KMS-11 (cell line): ENCODE results near the gene TENT4B.

Experiments used
- H2AFZ ChIP-seq: fragments of 200-600 bp; sonication (generic); 2 replicates; pipeline ENCODE4 v1.6.1; 2016; ENCODE audit warnings: antibody characterized with exemption, mixed run types, low read depth
- H3K27ac ChIP-seq: fragments of 200-600 bp; sonication (generic); 2 replicates; pipeline ENCODE4 v1.6.1; 2016; ENCODE audit warnings: mild to moderate bottlenecking, mixed run types
- H3K27me3 ChIP-seq: fragments of 200-600 bp; sonication (generic); 2 replicates; pipeline ENCODE4 v1.6.1; 2017; ENCODE audit warnings: mild to moderate bottlenecking, low read depth, mixed run types, moderate library complexity; ENCODE audit not compliant: insufficient read depth
- H3K36me3 ChIP-seq: fragments of 200-600 bp; sonication (generic); 2 replicates; pipeline ENCODE4 v1.6.1; 2017; ENCODE audit warnings: mild to moderate bottlenecking, mixed run types; ENCODE audit not compliant: insufficient read depth
- H3K4me1 ChIP-seq: fragments of 200-600 bp; sonication (generic); 2 replicates; pipeline ENCODE4 v1.6.1; 2016; ENCODE audit warnings: mild to moderate bottlenecking, low read depth, mixed run types; ENCODE audit not compliant: poor library complexity, severe bottlenecking
- H3K4me2 ChIP-seq: fragments of 200-600 bp; sonication (generic); 2 replicates; pipeline ENCODE4 v1.7.0; 2016; ENCODE audit warnings: mild to moderate bottlenecking, mixed run types
- H3K4me3 ChIP-seq: fragments of 200-600 bp; sonication (generic); IDR thresholded peaks from 2 replicates; pipeline ENCODE4 v1.6.1; 2017; ENCODE audit warnings: low read depth, low read length, mixed read lengths; ENCODE audit not compliant: insufficient read depth
- H3K79me2 ChIP-seq: fragments of 200-600 bp; sonication (generic); 2 replicates; pipeline ENCODE4 v1.6.1; 2016; ENCODE audit warnings: low read depth, mixed run types; ENCODE audit not compliant: insufficient read depth
- H3K9ac ChIP-seq: fragments of 200-600 bp; sonication (generic); 2 replicates; pipeline ENCODE4 v1.6.1; 2016; ENCODE audit warnings: mild to moderate bottlenecking, mixed run types
- H4K20me1 ChIP-seq: fragments of 200-600 bp; sonication (generic); 2 replicates; pipeline ENCODE4 v1.6.1; 2016; ENCODE audit warnings: mild to moderate bottlenecking, mixed run types; ENCODE audit not compliant: insufficient read depth
- CTCF ChIP-seq: fragments of 200-600 bp; sonication (generic); conservative IDR thresholded peaks from 2 replicates; pipeline ENCODE4 v1.6.1; 2017; ENCODE audit warnings: low read depth, mild to moderate bottlenecking, antibody characterized with exemption, low read length, moderate library complexity, mixed read lengths

TENT4B gene

DNA sequence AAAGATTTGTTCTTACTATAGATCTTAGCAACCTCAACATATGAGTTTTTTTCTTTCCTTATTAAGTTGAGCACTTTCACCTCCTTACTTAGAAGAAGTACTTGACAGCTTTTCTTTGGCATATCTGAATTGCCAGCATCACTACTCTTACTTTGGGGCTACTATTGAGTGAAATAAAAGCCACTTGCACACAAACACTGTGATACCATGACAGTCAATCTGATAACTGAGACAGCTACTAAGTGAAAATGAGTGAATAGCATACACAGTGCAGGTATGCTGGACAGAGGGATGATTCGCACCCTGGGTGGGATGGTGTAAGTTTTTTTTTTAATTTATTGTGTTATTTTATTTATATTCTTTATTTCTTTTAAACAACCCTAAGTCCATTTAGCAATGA lies 13.5 kb upstream of the TENT4B start:
- no peak overlapping the region for H3K27ac ChIP-seq
- H3K79me2 ChIP-seq, result no peaks in the 10 kb centered on the region
- H3K4me3 ChIP-seq, result no peak overlapping the region
- no peak overlapping the region for H3K4me2 ChIP-seq
- no peaks in the 10 kb centered on the region for H4K20me1 ChIP-seq
- no peaks in the 10 kb centered on the region for H3K36me3 ChIP-seq
- no peak for TF ChIP-seq CTCF
- H3K4me1 ChIP-seq, result peaks cover 15% of the 10 kb centered on the region
- no peak overlapping the region for H2AFZ ChIP-seq
- no peak overlapping the region for H3K9ac ChIP-seq
- H3K27me3 ChIP-seq, result no peaks in the 10 kb centered on the region

DNA sequence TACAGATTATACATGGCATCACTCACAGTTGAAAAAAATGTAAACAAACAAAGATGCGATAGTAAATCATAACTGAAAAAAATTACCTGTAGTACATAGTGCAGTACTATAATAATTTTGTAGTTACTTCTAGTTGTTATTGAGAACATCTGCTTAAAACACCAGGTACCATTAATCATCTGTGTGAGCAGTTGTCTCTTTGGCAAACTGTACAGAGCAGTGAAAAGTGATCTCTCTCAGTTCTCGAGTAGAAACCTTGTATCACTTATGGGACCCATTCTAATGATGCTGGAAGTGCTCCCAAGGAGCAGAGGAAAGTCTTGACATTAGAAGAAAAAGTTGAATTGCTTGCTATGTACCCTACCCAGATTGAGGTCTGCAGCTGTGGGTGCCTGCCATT lies 8.9 kb upstream of the TENT4B start:
- no peak for TF ChIP-seq CTCF
- Histone ChIP-seq H4K20me1 (no peaks in the 10 kb centered on the region), H3K79me2 (no peaks in the 10 kb centered on the region), H3K9ac (no peak overlapping the region), H3K36me3 (no peaks in the 10 kb centered on the region), H3K27ac (no peak overlapping the region), H3K4me2 (no peak overlapping the region), H2AFZ (no peak overlapping the region), H3K4me1 (no peaks in the 10 kb centered on the region), H3K4me3 (no peak overlapping the region), H3K27me3 (no peaks in the 10 kb centered on the region)

DNA sequence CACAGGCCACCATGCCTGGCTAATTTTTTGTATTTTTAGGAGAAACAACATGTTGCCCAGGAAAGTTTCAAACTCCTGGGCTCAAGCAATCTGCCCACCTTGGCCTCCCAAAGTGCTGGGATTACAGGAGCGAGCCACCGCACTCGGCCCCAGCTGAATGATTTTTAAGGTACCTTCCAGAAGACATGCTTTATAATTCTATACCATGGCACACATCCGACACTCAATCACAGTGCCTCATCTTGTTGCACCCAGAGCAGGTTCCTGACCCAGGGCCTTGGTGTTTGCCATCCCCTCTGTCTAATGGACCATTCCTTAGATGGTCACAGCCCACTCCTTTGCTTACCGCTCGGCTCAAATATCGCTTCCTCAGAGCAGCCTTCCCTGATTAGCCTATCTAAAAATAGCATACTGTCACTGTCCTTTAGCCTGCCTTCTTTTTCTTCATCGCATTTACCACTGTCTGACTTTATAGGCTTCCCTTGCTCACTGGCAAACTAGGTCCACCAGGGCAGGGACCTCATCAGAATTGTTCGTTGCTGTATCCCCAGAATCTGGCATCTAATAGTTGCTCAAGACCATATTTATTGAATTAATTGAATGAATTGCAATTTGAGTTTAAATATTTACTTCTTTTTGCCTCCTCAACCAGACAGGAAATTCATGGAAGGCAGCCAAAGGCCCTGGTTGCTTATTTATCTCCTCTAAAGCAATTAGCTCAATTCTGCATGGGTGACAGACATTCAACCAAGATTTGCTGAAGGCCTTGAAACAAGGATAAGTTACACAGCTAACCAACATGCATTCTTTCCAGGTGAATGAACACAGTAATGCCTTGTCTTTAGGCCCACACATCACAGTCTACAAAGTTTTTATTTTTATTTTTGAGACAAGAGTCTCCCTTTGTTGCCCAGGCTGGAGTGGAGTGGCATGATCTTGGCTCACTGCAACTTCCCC lies 6.3 kb upstream of the TENT4B start:
- Histone ChIP-seq H2AFZ (no peak overlapping the region), H3K79me2 (no peaks in the 10 kb centered on the region), H3K4me2 (no peak overlapping the region), H3K9ac (no peak overlapping the region), H3K36me3 (no peaks in the 10 kb centered on the region), H3K4me3 (no peak overlapping the region), H3K27ac (no peak overlapping the region), H4K20me1 (no peaks in the 10 kb centered on the region), H3K27me3 (no peaks in the 10 kb centered on the region), H3K4me1 (peaks cover 15% of the 10 kb centered on the region)
- TF ChIP-seq CTCF, result no peak

GRCh38 chr16:50151322-50151721 lies 1.8 kb upstream of the TENT4B start:
- Histone ChIP-seq H3K36me3 (no peaks in the 10 kb centered on the region), H3K27me3 (no peaks in the 10 kb centered on the region), H3K79me2 (peaks cover 26% of the 10 kb centered on the region), H3K4me1 (peaks cover 30% of the 10 kb centered on the region), H3K4me3 (no peak overlapping the region), H3K27ac (peak overlapping the region; percentile 86), H2AFZ (peak overlapping the region; percentile 58), H3K4me2 (peak overlapping the region; percentile 70), H3K9ac (peak overlapping the region; percentile 82; the same call in 1 of the 2 replicates), H4K20me1 (peaks cover 7% of the 10 kb centered on the region)
- TF ChIP-seq CTCF, result no peak
